NOMO-1 (cell line): ENCODE results near the gene CTNND1.

Source experiments
- DNase-seq, 2 experiments: peaks; one replicate each; lab custom pipeline; 2025; ENCODE audit not compliant: unreplicated experiment in 2 of 2; lab: John Stamatoyannopoulos, UW

CTNND1 gene

GRCh38 chr11:57758174-57758573 lies 3.4 kb upstream of the CTNND1 start:
- DNase-seq: no peak

- no peak for DNase-seq
Observed at GRCh38 chr11:57762235-57762861, 746 bp downstream of the CTNND1 start.

- DNase-seq: no peak
Observed at GRCh38 chr11:57763568-57763967, 2.0 kb downstream of the CTNND1 start.

GRCh38 chr11:57764021-57764420 lies 2.4 kb downstream of the CTNND1 start:
- DNase-seq: no peak

GRCh38 chr11:57764566-57764965 lies 3.0 kb downstream of the CTNND1 start:
- DNase-seq: no peak

GRCh38 chr11:57764972-57765371 lies 3.4 kb downstream of the CTNND1 start:
- DNase-seq: no peak

- peak in 1 of 2 experiments; percentile 11 for DNase-seq
Observed at GRCh38 chr11:57770793-57771192, 9.2 kb downstream of the CTNND1 start.

GRCh38 chr11:57771365-57771764 lies 9.8 kb downstream of the CTNND1 start:
- DNase-seq: no peak

GRCh38 chr11:57772562-57772961 lies 11.0 kb downstream of the CTNND1 start:
- DNase-seq: no peak

GRCh38 chr11:57773026-57773598 lies 11.5 kb downstream of the CTNND1 start:
- no peak for DNase-seq

GRCh38 chr11:57775491-57775890 lies 13.9 kb downstream of the CTNND1 start:
- DNase-seq: no peak

GRCh38 chr11:57776031-57776521 lies 14.5 kb downstream of the CTNND1 start:
- DNase-seq: no peak

GRCh38 chr11:57776577-57777210 lies 15.1 kb downstream of the CTNND1 start:
- DNase-seq: no peak

GRCh38 chr11:57777969-57778317 lies 16.3 kb downstream of the CTNND1 start:
- no peak for DNase-seq

GRCh38 chr11:57778318-57779037 lies 16.9 kb downstream of the CTNND1 start:
- no peak for DNase-seq

GRCh38 chr11:57779276-57779675 lies 17.7 kb downstream of the CTNND1 start:
- no peak for DNase-seq

- no peak for DNase-seq
Observed at GRCh38 chr11:57781529-57781943, 19.9 kb downstream of the CTNND1 start.

GRCh38 chr11:57785072-57785471 lies 23.5 kb downstream of the CTNND1 start:
- peak; percentile 28 to 58 for DNase-seq

- DNase-seq: no peak
Observed at GRCh38 chr11:57786436-57786835, 24.8 kb downstream of the CTNND1 start.

GRCh38 chr11:57787006-57787604 lies 25.5 kb downstream of the CTNND1 start:
- DNase-seq: no peak
